HG02610 (cell line): ENCODE data around the gene EXOC3L2.
A peak's percentile ranks its signal among the peaks of the same experiment; 100 is the strongest.

Source experiments
- ATAC-seq: cut with Tn5 transposase; IDR thresholded peaks from one replicate; pipeline ENCODE4 v1.9.1; 2021; ENCODE audit warnings: mild to moderate bottlenecking, moderate library complexity; ENCODE audit not compliant: unreplicated experiment

Gene EXOC3L2

DNA sequence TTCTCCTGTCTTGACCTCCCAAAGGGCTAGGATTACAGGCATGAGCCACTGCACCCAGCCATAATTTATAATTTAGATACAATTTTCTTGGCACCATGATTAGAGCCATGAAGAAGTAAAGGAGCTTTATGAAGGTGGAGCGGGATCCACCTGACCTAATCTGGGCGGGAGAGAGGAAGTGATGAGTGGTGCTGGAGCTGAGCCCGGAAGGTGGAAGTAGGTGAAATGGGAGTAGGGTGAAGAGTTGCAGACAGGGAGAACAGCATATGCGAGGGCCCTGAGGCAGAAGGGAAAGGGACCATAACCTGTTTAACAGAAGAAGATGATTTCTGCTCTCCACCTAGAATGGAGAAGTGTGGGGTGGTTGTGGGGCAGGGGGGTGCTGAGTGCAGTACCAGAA lies 62.4 kb downstream of the EXOC3L2 start:
- no peak for ATAC-seq

GRCh38 chr19:45180936-45181335 lies 64.3 kb downstream of the EXOC3L2 start:
- ATAC-seq, result no peak

- ATAC-seq, result no peak
Observed at GRCh38 chr19:45179892-45180370, 65.3 kb downstream of the EXOC3L2 start.

GRCh38 chr19:45179072-45179891 lies 65.9 kb downstream of the EXOC3L2 start:
- no peak for ATAC-seq

GRCh38 chr19:45178262-45179071 lies 66.7 kb downstream of the EXOC3L2 start, which contains the start of gene BLOC1S3:
TSS of gene BLOC1S3 (plus strand) at chr19:45178784. CDS start at chr19:45179297, 513 bp downstream.
- ATAC-seq, result peak; percentile 83

GRCh38 chr19:45177817-45178261 lies 67.4 kb downstream of the EXOC3L2 start, which contains the start of gene TRAPPC6A:
TSS of gene TRAPPC6A (minus strand) at chr19:45178237. CDS start at chr19:45178218, 19 bp downstream.
- ATAC-seq, result peak; percentile 1

DNA sequence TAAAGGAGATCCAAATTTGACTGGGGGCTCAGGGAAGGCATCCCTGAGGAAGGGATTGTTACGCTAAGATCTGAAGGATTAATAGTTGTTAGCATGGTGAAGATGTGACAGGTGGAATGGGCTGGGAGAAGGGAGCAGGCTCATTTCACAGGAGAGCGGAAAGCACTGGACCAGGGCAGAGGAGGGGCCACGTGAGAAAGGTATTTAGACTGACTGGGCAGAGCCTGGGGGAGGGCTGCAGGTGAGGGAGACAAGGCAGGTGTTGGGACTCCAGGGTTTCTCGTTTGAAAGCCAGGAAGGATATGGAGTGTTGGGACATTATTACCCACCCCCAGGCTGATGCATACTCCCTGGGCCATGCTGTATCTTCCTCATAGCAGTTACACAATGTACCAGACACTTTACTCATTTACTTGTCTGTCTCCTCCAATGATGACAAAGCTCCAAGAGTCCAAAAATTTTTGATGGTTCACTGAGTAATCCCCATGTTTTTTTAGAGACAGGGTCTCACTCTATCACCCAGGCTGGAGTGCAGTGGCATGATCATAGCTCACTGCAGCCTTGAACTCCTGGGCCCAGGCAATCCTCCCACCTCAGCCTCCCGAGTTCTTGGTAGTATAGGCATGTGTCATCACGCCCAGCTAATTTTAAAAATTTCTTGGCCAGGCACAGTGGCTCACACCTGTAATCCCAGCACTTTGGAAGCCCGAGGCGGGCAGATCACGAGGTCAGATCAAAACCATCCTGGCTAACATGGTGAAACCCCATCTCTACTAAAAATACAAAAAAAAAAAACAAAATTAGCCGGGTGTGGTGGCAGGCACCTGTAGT lies 69.5 kb downstream of the EXOC3L2 start:
- ATAC-seq, result no peak

DNA sequence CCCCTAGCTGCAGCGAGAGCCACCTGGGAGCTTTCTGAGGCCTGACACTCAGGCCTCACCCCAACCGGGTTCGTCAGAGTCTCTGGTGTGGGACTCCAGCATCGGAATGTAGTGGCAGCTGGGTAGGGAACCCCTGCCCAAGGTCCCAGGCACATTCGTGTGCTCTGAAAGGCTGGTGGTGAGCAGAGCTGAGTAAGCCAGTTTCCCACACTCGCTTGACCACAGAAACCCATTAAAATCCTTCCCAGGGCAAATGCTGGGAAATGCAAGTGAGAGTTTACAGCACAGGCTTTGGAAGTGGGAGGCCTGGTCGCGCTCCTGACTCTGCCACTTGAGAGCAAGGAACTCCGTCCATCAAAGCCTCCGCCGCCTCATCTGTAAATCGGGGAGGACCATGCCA lies 71.4 kb downstream of the EXOC3L2 start:
- no peak for ATAC-seq

DNA sequence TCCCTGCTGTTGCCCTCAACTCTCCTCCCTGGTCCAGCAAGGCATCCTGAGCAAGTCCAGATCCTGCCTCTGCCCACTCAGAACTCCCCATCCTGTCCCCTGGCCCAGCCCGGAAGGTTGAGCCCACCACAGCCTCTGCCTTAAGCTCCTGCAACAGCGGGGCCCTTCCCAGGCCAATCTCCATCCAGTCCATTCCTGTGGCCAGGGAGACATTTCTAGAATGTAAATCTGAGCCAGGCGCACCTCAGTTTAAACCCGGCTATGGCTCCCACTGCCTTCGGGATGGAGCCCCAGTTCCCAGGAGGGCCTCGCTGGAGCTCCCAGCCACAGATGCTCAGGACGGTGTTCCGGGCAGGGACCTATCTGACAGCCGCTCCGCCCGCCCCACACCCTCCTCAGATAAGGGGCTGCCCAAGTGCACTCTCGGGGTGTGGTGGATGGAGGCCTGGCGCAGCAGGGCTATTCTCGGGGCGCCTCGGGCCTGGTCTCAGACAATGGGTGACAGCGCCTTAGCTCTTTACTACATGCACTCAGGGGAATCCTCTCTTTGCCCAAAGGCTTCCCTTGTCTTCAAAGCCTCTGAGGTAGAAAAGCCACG lies 72.5 kb downstream of the EXOC3L2 start:
- no peak for ATAC-seq

GRCh38 chr19:45172173-45172572 lies 73.0 kb downstream of the EXOC3L2 start:
- no peak for ATAC-seq

- peak; percentile 47 for ATAC-seq
Observed at GRCh38 chr19:45171211-45171623, 74.0 kb downstream of the EXOC3L2 start.

DNA sequence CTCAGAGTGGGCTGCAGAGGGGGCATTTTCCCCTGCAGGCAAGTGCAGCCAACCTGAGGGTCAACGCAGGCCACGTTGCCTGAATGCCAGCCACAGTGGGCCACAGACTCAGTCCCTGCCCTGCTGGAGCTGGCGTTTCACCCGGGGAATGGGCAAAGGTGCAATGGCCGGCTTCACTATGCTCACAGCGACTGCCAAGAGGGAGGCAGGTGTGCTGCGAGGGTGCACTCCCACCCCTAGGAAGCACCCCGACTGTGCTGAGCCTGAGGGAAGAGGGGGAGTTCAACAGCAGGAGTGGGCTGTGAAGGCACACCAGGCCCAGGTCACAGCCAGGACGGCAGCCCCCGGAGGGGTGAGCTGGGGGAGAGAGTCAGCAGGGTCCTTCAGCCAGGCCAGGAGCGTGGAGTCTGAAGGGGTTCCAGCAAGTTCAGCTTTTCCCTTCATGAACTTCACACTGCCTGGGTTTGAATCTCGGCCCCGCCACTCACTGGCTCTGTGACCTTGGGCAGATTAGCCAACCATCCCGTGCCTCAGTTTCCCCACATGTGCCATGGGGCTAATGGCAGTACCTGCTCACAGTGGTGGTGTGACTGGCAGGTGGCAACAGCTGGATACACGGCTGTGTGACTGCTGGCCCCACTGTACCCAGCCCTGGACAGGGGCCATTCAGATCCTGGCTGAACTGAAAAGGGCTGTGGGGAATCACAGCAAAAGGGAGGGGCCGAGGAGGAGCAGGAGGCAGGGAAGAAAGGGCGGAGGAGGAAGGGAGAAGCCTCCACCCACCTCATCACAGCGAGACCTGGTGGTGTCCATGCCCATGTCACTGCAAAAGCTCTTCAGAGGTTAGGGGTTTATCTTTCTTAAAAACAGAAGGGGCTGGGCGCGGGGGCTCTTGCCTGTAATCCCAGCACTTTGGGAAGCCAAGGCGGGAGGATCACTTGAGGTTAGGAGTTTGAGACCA lies 74.8 kb downstream of the EXOC3L2 start:
- no peak for ATAC-seq

GRCh38 chr19:45169602-45170001 lies 75.6 kb downstream of the EXOC3L2 start:
- no peak for ATAC-seq

DNA sequence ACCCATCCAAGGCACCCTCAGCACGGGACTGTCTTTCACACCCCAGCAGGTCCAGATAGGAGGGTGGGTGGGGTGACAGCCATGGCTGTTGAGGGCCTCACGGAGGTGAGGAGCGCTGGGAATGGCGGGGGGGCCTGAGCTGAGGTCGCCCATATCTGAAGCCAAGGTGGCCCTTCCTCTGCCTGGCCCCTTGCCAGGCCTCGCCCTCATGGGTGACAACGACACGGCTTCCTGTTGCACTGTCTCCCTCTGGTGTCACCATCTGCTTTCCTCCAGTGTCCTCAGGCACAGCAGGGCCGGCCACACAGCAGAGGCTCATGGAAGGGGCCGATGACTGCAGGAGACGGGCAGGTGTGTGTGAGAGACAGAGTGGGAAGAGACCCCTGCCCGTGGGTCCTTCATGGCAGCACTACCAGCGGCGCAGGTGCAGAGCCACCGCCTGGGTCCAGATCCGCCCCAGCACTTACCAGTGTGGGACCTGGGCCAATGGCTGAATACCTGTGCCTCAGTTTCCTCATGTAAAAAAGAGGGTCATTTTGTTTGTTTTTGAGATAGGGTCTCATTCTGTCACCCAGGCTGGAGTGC lies 76.3 kb downstream of the EXOC3L2 start:
- ATAC-seq, result no peak

GRCh38 chr19:45166723-45167252 lies 78.4 kb downstream of the EXOC3L2 start:
- no peak for ATAC-seq

- peak; percentile 77 for ATAC-seq
Observed at GRCh38 chr19:45164577-45165335, 80.5 kb downstream of the EXOC3L2 start.

- ATAC-seq, result peak; percentile 11
Observed at GRCh38 chr19:45163751-45164460, 81.3 kb downstream of the EXOC3L2 start.
